Osteoblast (primary cell): Measurements from ENCODE around the gene HSPA5. TPM values are rescaled to one million over a fixed set of nuclear protein-coding genes. Genes with fewer than 3 reads are reported as not detected.

Experiments used
- DNase-seq: peaks from one replicate; pipeline ENCODE4 v3.0.0; 2011; ENCODE audit warnings: low spot score, mixed read lengths; ENCODE audit not compliant: insufficient read length; ENCODE audit errors: missing footprints
- H2AFZ ChIP-seq: 2 replicates; pipeline ENCODE4 v1.6.0; 2011; ENCODE audit warnings: mild to moderate bottlenecking, low read length
- H3K27ac ChIP-seq: 2 replicates; pipeline ENCODE4 v1.5.1; 2011; ENCODE audit warnings: mild to moderate bottlenecking, low read depth, low read length, moderate library complexity
- H3K27me3 ChIP-seq: 2 replicates; pipeline ENCODE4 v1.6.0; 2012; ENCODE audit warnings: mild to moderate bottlenecking, control low read depth, inconsistent platforms, low read length, moderate library complexity; ENCODE audit not compliant: insufficient read depth
- H3K36me3 ChIP-seq: 2 replicates; pipeline ENCODE4 v1.5.1; 2011; ENCODE audit warnings: mild to moderate bottlenecking, low read length, control low read depth, moderate library complexity; ENCODE audit not compliant: insufficient read depth
- H3K4me1 ChIP-seq: 2 replicates; pipeline ENCODE4 v1.5.1; 2011; ENCODE audit warnings: mild to moderate bottlenecking, low read length, control low read depth, moderate library complexity; ENCODE audit not compliant: insufficient read depth
- H3K4me2 ChIP-seq: 2 replicates; pipeline ENCODE4 v1.6.0; 2011; ENCODE audit warnings: mild to moderate bottlenecking, low read length; ENCODE audit not compliant: insufficient read depth
- H3K4me3 ChIP-seq: fragments of 200-600 bp; sonication (generic); 3 replicates; pipeline ENCODE4 v1.5.1; 2012; ENCODE audit warnings: mild to moderate bottlenecking, low read length, inconsistent platforms; ENCODE audit not compliant: insufficient read depth
- H3K79me2 ChIP-seq: 2 replicates; pipeline ENCODE4 v1.6.0; 2012; ENCODE audit warnings: mild to moderate bottlenecking, low read length, control low read depth, inconsistent platforms; ENCODE audit not compliant: insufficient read depth
- H3K9me3 ChIP-seq: 2 replicates; pipeline ENCODE4 v1.5.1; 2011; ENCODE audit warnings: low read depth, low read length, control low read depth
- H4K20me1 ChIP-seq: 2 replicates; pipeline ENCODE4 v1.6.0; 2012; ENCODE audit warnings: mild to moderate bottlenecking, low read length, control low read depth; ENCODE audit not compliant: insufficient read depth
- CTCF ChIP-seq: IDR thresholded peaks from 2 replicates; pipeline ENCODE4 v1.5.1; 2011; ENCODE audit warnings: mild to moderate bottlenecking, low read depth, low read length, moderate library complexity; ENCODE audit errors: extremely low read depth
- total RNA-seq: library from RNA; depleted of rRNA; stranded (reverse); fragments of >200 nt; gene quantifications from 2 replicates; pipeline ENCODE4 v1.2.3, GENCODE V29; 2012

HSPA5 gene
- total RNA-seq, 1 donor = 121 TPM

- no peak overlapping the region for H3K4me3 ChIP-seq
- peaks cover 11% of the 10 kb centered on the region for H3K4me1 ChIP-seq
- H4K20me1 ChIP-seq = peaks cover 22% of the 10 kb centered on the region
- no peak for TF ChIP-seq CTCF
- peak overlapping the region; percentile 80 for H3K27ac ChIP-seq
- H3K79me2 ChIP-seq = peaks cover 30% of the 10 kb centered on the region
- no peak overlapping the region for H2AFZ ChIP-seq
- no peaks in the 10 kb centered on the region for H3K27me3 ChIP-seq
- no peak for DNase-seq
- peaks cover 18% of the 10 kb centered on the region for H3K36me3 ChIP-seq
- no peaks in the 10 kb centered on the region for H3K9me3 ChIP-seq
- peak overlapping the region; percentile 65 for H3K4me2 ChIP-seq
Observed at GRCh38 chr9:125243792-125244260, 2.7 kb upstream of the HSPA5 start.

- TF ChIP-seq CTCF = no peak
- Histone ChIP-seq H3K4me1 (peaks cover 28% of the 10 kb centered on the region), H3K4me2 (peak overlapping the region; percentile 92), H3K36me3 (peaks cover 35% of the 10 kb centered on the region), H3K4me3 (peak overlapping the region; percentile 75), H3K27ac (peak overlapping the region; percentile 93), H3K79me2 (peaks cover 47% of the 10 kb centered on the region), H3K27me3 (no peaks in the 10 kb centered on the region), H4K20me1 (peaks cover 39% of the 10 kb centered on the region), H2AFZ (peak overlapping the region; percentile 81), H3K9me3 (no peaks in the 10 kb centered on the region)
- DNase-seq = no peak
Observed at GRCh38 chr9:125241863-125242739, 958 bp upstream of the HSPA5 start.

GRCh38 chr9:125240649-125240999 is 519 bp downstream of the HSPA5 start:
- Histone ChIP-seq H2AFZ (no peak overlapping the region), H3K9me3 (no peaks in the 10 kb centered on the region), H3K4me3 (peak overlapping the region; percentile 93), H3K79me2 (peaks cover 62% of the 10 kb centered on the region), H3K4me1 (peaks cover 40% of the 10 kb centered on the region), H3K27me3 (no peaks in the 10 kb centered on the region), H3K4me2 (peak overlapping the region; percentile 79), H3K27ac (peak overlapping the region; percentile 96), H4K20me1 (peaks cover 54% of the 10 kb centered on the region), H3K36me3 (peaks cover 50% of the 10 kb centered on the region)
- no peak for TF ChIP-seq CTCF
- no peak for DNase-seq
